OCI-LY3 (cell line): ENCODE data around the gene DNAI1.
"Not testable (repeated sequence)": the region's sequence is repeated elsewhere in the genome, so short reads cannot be mapped to it uniquely, and the experiment has no call there.

ENCODE experiments used
- H2AFZ ChIP-seq: fragments of 200-600, 300-600 bp; shearing (Covaris generic); 2 replicates; pipeline ENCODE4 v1.6.0; 2014; ENCODE audit warnings: antibody characterized with exemption, low read depth, low read length
- H3K27ac ChIP-seq: fragments of 200-600, 300-600 bp; sonication (generic); 2 replicates; pipeline ENCODE4 v1.5.1; 2014; ENCODE audit warnings: mild to moderate bottlenecking, low read length, moderate library complexity, mixed read lengths
- H3K27me3 ChIP-seq: fragments of 200-600, 300-600 bp; sonication (generic); 2 replicates; pipeline ENCODE4 v1.6.1; 2014; ENCODE audit warnings: low read depth, low read length, mixed read lengths
- H3K36me3 ChIP-seq: fragments of 200-600, 300-600 bp; sonication (generic); replicated peaks from 2 replicates; pipeline ENCODE3; 2014; ENCODE audit warnings: low read depth, low read length, mixed read lengths
- H3K4me1 ChIP-seq: fragments of 300-600, 200-600 bp; sonication (generic); 2 replicates; pipeline ENCODE4 v1.6.1; 2014; ENCODE audit warnings: low read length, mixed read lengths
- H3K4me2 ChIP-seq: fragments of 200-600, 300-600 bp; sonication (generic); 2 replicates; pipeline ENCODE4 v1.6.1; 2014; ENCODE audit warnings: low read length, mixed read lengths
- H3K4me3 ChIP-seq: fragments of 300-600, 200-600 bp; sonication (generic); 2 replicates; pipeline ENCODE4 v1.5.1; 2014; ENCODE audit warnings: antibody characterized with exemption, mild to moderate bottlenecking, low read length, moderate library complexity
- H3K79me2 ChIP-seq: fragments of 300-600, 200-600 bp; shearing (Covaris generic); 2 replicates; pipeline ENCODE4 v1.6.1; 2014; ENCODE audit warnings: mild to moderate bottlenecking, low read length, mixed read lengths
- H3K9ac ChIP-seq: fragments of 300-600, 200-600 bp; shearing (Covaris generic); 2 replicates; pipeline ENCODE4 v1.6.0; 2014; ENCODE audit warnings: mild to moderate bottlenecking, low read length, moderate library complexity
- H3K9me3 ChIP-seq: fragments of 200-600, 300-600 bp; shearing (Covaris generic); 2 replicates; pipeline ENCODE4 v1.6.1; 2014; ENCODE audit warnings: low read length, mixed read lengths; ENCODE audit not compliant: insufficient read depth
- H4K20me1 ChIP-seq: fragments of 200-600, 300-600 bp; sonication (generic); 2 replicates; pipeline ENCODE4 v1.6.1; 2016; ENCODE audit warnings: low read length, mixed read lengths; ENCODE audit not compliant: insufficient read depth
- EZH2phosphoT487 ChIP-seq: fragments of 200-600 bp; shearing (Covaris generic); IDR thresholded peaks from 2 replicates; pipeline ENCODE4 v1.6.1; 2018; ENCODE audit warnings: antibody characterized with exemption, mixed run types, low read depth
- TF ChIP-seq, protein P1 (sequence below): fragments of 200-600, 300-600 bp; sonication (generic); IDR thresholded peaks from 2 replicates; pipeline ENCODE4 v1.5.1; 2014; ENCODE audit warnings: antibody characterized with exemption, low read length, low read depth

DNAI1 gene

DNA sequence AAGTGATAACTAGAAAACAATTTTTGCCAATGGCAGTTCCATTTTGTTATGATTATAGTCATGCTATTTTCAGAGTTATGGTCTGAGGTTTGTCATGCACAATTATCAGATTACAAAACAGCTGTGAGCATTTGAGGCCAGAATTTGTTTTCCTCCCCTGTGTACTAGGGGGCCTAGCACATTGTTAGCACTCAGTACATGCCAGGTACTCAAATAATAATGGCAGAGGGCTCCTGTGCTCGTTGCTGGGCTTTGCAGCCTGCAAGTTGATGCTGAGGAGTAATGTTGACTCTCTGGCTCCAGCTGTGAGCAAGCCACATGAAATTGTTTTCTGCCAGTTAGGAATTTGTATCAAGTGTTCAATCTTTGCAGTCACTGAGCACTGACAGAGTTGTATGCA is 6.9 kb downstream of the DNAI1 start:
- TF ChIP-seq, protein P1, sequence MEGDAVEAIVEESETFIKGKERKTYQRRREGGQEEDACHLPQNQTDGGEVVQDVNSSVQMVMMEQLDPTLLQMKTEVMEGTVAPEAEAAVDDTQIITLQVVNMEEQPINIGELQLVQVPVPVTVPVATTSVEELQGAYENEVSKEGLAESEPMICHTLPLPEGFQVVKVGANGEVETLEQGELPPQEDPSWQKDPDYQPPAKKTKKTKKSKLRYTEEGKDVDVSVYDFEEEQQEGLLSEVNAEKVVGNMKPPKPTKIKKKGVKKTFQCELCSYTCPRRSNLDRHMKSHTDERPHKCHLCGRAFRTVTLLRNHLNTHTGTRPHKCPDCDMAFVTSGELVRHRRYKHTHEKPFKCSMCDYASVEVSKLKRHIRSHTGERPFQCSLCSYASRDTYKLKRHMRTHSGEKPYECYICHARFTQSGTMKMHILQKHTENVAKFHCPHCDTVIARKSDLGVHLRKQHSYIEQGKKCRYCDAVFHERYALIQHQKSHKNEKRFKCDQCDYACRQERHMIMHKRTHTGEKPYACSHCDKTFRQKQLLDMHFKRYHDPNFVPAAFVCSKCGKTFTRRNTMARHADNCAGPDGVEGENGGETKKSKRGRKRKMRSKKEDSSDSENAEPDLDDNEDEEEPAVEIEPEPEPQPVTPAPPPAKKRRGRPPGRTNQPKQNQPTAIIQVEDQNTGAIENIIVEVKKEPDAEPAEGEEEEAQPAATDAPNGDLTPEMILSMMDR = no peak
- TF ChIP-seq EZH2phosphoT487 = no peak
- Histone ChIP-seq H3K36me3 (no peaks in the 10 kb centered on the region), H3K4me3 (no peak overlapping the region), H2AFZ (no peak overlapping the region), H3K4me1 (no peaks in the 10 kb centered on the region), H3K9me3 (no peaks in the 10 kb centered on the region), H3K4me2 (no peak overlapping the region), H3K27ac (no peak overlapping the region), H3K27me3 (peaks cover 49% of the 10 kb centered on the region), H4K20me1 (no peaks in the 10 kb centered on the region), H3K9ac (no peak overlapping the region), H3K79me2 (no peaks in the 10 kb centered on the region)

DNA sequence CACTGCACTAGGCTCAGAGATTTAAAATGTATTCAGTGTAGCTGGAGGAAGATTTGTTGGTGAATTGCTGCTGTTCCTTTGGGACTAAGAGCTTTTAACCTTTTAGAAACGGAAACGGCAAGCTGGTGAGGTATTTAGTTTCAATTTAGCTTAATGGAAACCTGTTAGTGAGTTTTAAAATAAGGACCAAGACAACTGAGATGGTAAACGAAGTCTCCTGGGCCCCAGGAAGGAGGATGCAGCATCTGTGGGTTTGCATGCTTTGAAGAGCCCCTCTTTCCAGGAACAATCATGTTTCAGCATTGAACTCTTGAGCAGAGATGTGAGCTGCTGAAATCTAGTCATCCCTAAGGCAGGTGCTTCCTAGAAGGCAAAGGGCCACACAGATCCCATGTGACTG is 16.5 kb downstream of the DNAI1 start:
- Histone ChIP-seq H3K79me2 (no peaks in the 10 kb centered on the region), H3K27me3 (peaks cover 25% of the 10 kb centered on the region), H3K36me3 (no peaks in the 10 kb centered on the region), H3K9ac (no peak overlapping the region), H3K4me1 (no peaks in the 10 kb centered on the region), H4K20me1 (no peaks in the 10 kb centered on the region), H2AFZ (no peak overlapping the region), H3K9me3 (no peaks in the 10 kb centered on the region), H3K4me3 (no peak overlapping the region), H3K4me2 (no peak overlapping the region), H3K27ac (no peak overlapping the region)
- TF ChIP-seq, protein P1 = no peak
- no peak for TF ChIP-seq EZH2phosphoT487

GRCh38 chr9:34477541-34477940 is 18.9 kb downstream of the DNAI1 start:
- no peak overlapping the region for H3K9ac ChIP-seq
- H3K9me3 ChIP-seq = no peaks in the 10 kb centered on the region
- no peak overlapping the region for H3K4me3 ChIP-seq
- H3K4me2 ChIP-seq = no peak overlapping the region
- peaks cover 25% of the 10 kb centered on the region for H3K27me3 ChIP-seq
- H3K4me1 ChIP-seq = no peaks in the 10 kb centered on the region
- no peaks in the 10 kb centered on the region for H4K20me1 ChIP-seq
- H3K27ac ChIP-seq = no peak overlapping the region
- no peaks in the 10 kb centered on the region for H3K79me2 ChIP-seq
- TF ChIP-seq EZH2phosphoT487 = no peak
- TF ChIP-seq, protein P1 = no peak
- no peak overlapping the region for H2AFZ ChIP-seq
- H3K36me3 ChIP-seq = no peaks in the 10 kb centered on the region

DNA sequence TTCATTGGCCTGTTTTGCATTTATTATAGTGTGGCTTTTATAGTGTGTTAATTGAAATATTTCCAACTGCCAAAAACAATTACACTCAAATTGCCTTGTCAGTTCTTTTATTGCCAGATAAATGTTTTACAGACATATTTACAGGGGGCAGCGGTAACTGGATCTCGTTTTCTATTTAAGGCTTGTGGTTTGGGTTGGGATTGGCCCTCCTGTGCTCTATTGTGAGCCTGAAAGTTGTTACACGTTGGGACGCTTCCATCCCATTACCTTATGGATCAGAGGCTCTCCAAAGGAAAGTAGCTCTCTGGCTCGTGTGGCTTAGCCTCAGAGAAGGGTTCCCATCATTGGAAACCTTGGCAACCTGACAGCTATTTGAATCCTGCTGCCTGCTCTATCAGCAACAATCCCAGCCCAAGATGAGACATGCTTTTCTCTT is 20.8 kb downstream of the DNAI1 start:
- H3K9me3 ChIP-seq = no peaks in the 10 kb centered on the region
- peaks cover 25% of the 10 kb centered on the region for H3K27me3 ChIP-seq
- no peak overlapping the region for H3K4me2 ChIP-seq
- H2AFZ ChIP-seq = no peak overlapping the region
- H4K20me1 ChIP-seq = no peaks in the 10 kb centered on the region
- H3K9ac ChIP-seq = no peak overlapping the region
- H3K4me1 ChIP-seq = 0 out of 2 replicates have a peak, but pooled peaks cover 3% of the 10 kb centered on the region
- no peak overlapping the region for H3K27ac ChIP-seq
- TF ChIP-seq EZH2phosphoT487 = no peak
- TF ChIP-seq, protein P1 = no peak
- no peaks in the 10 kb centered on the region for H3K79me2 ChIP-seq
- no peak overlapping the region for H3K4me3 ChIP-seq
- no peaks in the 10 kb centered on the region for H3K36me3 ChIP-seq

GRCh38 chr9:34481620-34482019 is 23.0 kb downstream of the DNAI1 start:
- peaks cover 16% of the 10 kb centered on the region for H3K27me3 ChIP-seq
- H3K4me3 ChIP-seq, H3K4me1 ChIP-seq, H3K9ac ChIP-seq, H2AFZ ChIP-seq, H3K4me2 ChIP-seq, H3K9me3 ChIP-seq, H4K20me1 ChIP-seq, H3K36me3 ChIP-seq, H3K27ac ChIP-seq, H3K79me2 ChIP-seq: not testable (repeated sequence)

GRCh38 chr9:34482746-34483145 is 24.1 kb downstream of the DNAI1 start:
- H3K4me3 ChIP-seq, H3K36me3 ChIP-seq, H3K79me2 ChIP-seq, H2AFZ ChIP-seq, H4K20me1 ChIP-seq, H3K9ac ChIP-seq, H3K27ac ChIP-seq, H3K9me3 ChIP-seq, H3K4me2 ChIP-seq: not testable (repeated sequence)
- Histone ChIP-seq H3K27me3 (peaks cover 13% of the 10 kb centered on the region), H3K4me1 (peaks cover 13% of the 10 kb centered on the region)
